Prostate gland (tissue), 2 donors: Measurements from ENCODE around the gene SLC16A10.
"Not testable (repeated sequence)": the region's sequence is repeated elsewhere in the genome, so short reads cannot be mapped to it uniquely, and the experiment has no call there.

Experiments used
- POLR2A ChIP-seq: fragments of 450-650 bp; IDR thresholded peaks from one replicate; pipeline ENCODE4 v1.6.1; 2016; ENCODE audit warnings: antibody characterized with exemption, mild to moderate bottlenecking
- TF ChIP-seq, protein P1 (sequence below), 4 experiments: fragments of 200-600 bp in 2 of 4; fragments of 450-650 bp in 2 of 4; sonication (generic) in 2 of 4; IDR thresholded peaks; 1 replicate in 3 of 4; 2 replicates in 1 of 4; pipeline ENCODE4 v1.5.1; 2016 to 2019; ENCODE audit warnings: antibody characterized with exemption in 4 of 4, mild to moderate bottlenecking in 2 of 4, moderate library complexity in 2 of 4

DNA sequence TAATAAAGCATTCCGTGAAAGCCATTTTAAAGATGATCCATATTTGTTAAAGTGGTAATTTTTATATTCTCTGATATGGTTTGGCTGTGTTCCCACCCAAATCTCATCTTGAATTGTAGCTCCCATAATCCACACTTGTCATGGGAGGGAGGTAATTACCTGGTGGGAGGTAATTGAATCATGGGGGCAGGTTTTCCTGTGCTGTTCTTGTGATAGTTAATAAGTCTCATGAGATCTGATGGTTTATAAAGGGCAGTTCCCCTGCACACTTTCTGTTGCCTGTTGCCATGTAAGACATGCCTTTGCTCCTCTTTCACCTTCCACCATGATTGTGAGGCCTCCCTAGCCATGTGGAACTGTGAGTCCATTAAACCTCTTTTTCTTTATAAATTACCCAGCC is 8.2 kb downstream of the SLC16A10 start:
- not testable (repeated sequence) for TF ChIP-seq POLR2A
- TF ChIP-seq, protein P1, sequence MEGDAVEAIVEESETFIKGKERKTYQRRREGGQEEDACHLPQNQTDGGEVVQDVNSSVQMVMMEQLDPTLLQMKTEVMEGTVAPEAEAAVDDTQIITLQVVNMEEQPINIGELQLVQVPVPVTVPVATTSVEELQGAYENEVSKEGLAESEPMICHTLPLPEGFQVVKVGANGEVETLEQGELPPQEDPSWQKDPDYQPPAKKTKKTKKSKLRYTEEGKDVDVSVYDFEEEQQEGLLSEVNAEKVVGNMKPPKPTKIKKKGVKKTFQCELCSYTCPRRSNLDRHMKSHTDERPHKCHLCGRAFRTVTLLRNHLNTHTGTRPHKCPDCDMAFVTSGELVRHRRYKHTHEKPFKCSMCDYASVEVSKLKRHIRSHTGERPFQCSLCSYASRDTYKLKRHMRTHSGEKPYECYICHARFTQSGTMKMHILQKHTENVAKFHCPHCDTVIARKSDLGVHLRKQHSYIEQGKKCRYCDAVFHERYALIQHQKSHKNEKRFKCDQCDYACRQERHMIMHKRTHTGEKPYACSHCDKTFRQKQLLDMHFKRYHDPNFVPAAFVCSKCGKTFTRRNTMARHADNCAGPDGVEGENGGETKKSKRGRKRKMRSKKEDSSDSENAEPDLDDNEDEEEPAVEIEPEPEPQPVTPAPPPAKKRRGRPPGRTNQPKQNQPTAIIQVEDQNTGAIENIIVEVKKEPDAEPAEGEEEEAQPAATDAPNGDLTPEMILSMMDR (IDR thresholded peaks at IDR 0.05) = not testable (repeated sequence)
